NB4 (cell line): ENCODE measurements around the gene SHC2.

Source experiments
- MYC ChIP-seq: IDR thresholded peaks from 2 replicates; pipeline ENCODE4 v1.6.1; 2011; ENCODE audit warnings: low read depth, low read length
- POLR2A ChIP-seq: IDR thresholded peaks from 2 replicates; pipeline ENCODE4 v1.6.1; 2011; ENCODE audit warnings: mild to moderate bottlenecking; ENCODE audit not compliant: insufficient read length; ENCODE audit errors: extremely low read depth
- TF ChIP-seq, protein P1 (sequence below): IDR thresholded peaks from 2 replicates; pipeline ENCODE4 v1.6.1; 2011; ENCODE audit warnings: low read depth, low read length
- TF ChIP-seq, protein P2 (sequence below): IDR thresholded peaks from one replicate; pipeline ENCODE4 v1.5.1; 2012; ENCODE audit warnings: low read depth, low read length

DNA sequence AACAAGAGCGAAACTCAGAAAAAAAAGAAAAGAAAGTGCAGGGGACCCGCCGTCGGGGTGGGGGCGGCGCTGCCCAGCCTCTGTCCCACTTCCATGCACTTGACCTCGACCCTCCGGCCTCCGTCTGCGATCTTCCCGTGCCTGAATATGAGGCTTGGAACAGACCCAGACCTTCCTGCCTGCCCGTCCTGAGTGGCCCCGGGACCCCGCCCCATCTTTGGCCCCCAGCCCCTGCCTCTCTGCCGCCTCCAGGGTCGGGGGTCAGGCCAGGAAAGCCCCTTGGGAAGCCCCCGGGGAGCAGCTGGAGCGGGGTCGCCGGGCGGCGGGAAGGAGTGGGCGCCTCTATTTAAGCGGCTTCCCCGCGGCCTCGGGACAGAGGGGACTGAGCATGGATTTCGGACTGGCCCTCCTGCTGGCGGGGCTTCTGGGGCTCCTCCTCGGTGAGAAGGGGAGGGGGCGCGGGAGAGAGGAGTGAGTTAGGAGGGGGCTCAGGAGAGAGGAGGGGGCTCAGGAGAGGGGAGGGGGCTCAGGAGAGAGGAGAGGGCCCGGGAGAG is 35.4 kb upstream of the SHC2 start, which contains the start of gene MADCAM1:
- TF ChIP-seq, protein P1, sequence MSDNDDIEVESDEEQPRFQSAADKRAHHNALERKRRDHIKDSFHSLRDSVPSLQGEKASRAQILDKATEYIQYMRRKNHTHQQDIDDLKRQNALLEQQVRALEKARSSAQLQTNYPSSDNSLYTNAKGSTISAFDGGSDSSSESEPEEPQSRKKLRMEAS = no peak
- TF ChIP-seq, protein P2, sequence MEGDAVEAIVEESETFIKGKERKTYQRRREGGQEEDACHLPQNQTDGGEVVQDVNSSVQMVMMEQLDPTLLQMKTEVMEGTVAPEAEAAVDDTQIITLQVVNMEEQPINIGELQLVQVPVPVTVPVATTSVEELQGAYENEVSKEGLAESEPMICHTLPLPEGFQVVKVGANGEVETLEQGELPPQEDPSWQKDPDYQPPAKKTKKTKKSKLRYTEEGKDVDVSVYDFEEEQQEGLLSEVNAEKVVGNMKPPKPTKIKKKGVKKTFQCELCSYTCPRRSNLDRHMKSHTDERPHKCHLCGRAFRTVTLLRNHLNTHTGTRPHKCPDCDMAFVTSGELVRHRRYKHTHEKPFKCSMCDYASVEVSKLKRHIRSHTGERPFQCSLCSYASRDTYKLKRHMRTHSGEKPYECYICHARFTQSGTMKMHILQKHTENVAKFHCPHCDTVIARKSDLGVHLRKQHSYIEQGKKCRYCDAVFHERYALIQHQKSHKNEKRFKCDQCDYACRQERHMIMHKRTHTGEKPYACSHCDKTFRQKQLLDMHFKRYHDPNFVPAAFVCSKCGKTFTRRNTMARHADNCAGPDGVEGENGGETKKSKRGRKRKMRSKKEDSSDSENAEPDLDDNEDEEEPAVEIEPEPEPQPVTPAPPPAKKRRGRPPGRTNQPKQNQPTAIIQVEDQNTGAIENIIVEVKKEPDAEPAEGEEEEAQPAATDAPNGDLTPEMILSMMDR = no peak
- TF ChIP-seq POLR2A = no peak
- no peak for TF ChIP-seq MYC
